Peyer's patch (tissue), 4 donors: ENCODE measurements around the gene DPEP1.

Experiments used
- POLR2A ChIP-seq, 2 donors: fragments of 450-650 bp; IDR thresholded peaks; one replicate each; pipeline ENCODE4 v1.5.1; 2017; ENCODE audit warnings: antibody characterized with exemption in 2 of 2, mild to moderate bottlenecking in 2 of 2, moderate library complexity in 2 of 2
- TF ChIP-seq, protein P1 (sequence below), 6 experiments: fragments of 450-650 bp in 4 of 6; fragments of 200-600 bp in 2 of 6; sonication (generic) in 1 of 6; IDR thresholded peaks; one replicate each; pipeline ENCODE4 v1.5.1; 2017 to 2019; ENCODE audit warnings: antibody characterized with exemption in 6 of 6, mild to moderate bottlenecking in 3 of 6, moderate library complexity in 1 of 6

DNA sequence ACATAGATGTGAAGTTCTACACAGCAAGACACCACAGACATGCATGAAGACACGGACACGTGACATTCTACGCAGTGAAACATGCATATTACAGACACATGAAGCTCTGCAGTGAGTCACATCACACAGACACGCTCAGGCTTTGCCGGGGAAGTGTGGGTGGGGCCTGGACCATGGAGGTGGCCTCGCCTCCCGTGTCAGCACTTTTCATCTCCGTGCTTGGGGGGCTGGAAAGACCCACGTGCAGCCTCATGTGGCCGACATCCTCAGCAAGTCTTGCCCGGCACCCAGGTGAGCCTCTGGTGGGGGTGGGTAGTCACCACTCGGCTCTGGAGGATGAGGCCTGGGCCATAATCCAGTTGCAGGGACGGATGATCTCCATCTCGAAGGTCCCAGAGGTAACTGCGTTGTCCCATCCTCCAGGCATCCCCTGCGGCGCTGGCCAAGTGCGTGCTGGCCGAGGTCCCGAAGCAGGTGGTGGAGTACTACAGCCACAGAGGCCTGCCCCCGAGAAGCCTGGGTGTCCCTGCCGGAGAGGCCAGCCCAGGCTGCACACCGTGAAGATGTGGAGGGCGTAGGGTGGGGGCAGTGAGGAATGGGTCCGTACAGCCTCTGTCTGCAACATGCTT lies 17.3 kb upstream of the DPEP1 start:
- no peak for TF ChIP-seq POLR2A (IDR thresholded peaks at IDR 0.05)
- TF ChIP-seq, protein P1, sequence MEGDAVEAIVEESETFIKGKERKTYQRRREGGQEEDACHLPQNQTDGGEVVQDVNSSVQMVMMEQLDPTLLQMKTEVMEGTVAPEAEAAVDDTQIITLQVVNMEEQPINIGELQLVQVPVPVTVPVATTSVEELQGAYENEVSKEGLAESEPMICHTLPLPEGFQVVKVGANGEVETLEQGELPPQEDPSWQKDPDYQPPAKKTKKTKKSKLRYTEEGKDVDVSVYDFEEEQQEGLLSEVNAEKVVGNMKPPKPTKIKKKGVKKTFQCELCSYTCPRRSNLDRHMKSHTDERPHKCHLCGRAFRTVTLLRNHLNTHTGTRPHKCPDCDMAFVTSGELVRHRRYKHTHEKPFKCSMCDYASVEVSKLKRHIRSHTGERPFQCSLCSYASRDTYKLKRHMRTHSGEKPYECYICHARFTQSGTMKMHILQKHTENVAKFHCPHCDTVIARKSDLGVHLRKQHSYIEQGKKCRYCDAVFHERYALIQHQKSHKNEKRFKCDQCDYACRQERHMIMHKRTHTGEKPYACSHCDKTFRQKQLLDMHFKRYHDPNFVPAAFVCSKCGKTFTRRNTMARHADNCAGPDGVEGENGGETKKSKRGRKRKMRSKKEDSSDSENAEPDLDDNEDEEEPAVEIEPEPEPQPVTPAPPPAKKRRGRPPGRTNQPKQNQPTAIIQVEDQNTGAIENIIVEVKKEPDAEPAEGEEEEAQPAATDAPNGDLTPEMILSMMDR (IDR thresholded peaks at IDR 0.05), result no peak
